IPS-NIHi7 (cell line): ENCODE measurements around the gene LRRC8B.

Experiments used
- DNase-seq: peaks from one replicate; pipeline ENCODE4 v3.0.0; 2012; ENCODE audit warnings: mixed read lengths; ENCODE audit errors: extremely low spot score

The LRRC8B gene

DNA sequence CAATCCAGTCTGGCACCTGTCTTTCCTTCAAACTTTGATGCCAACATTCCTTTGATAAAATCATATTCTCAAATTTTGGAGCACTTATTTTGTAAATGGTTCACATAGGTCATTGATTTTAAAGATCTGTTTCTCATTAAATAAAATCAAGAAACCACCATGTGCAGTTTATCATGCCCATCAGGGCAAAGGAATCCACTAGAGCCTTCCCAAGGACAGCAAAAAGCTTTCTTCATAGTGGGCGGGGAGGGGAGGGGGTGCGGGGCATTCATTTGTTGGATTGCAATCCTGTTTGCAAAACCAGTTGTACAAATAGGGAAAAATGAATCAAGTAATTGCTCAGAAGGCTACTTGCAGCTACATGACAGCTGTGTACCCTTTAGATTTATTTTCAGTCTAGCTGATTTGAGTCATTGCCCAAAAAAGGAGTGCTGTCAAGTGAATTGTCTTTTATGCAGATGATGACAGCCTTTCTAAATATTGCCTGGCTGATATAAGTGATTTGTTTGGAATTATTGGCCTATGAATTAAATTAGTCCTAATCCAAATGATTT is 23.0 kb downstream of the LRRC8B start:
- no peak for DNase-seq

DNA sequence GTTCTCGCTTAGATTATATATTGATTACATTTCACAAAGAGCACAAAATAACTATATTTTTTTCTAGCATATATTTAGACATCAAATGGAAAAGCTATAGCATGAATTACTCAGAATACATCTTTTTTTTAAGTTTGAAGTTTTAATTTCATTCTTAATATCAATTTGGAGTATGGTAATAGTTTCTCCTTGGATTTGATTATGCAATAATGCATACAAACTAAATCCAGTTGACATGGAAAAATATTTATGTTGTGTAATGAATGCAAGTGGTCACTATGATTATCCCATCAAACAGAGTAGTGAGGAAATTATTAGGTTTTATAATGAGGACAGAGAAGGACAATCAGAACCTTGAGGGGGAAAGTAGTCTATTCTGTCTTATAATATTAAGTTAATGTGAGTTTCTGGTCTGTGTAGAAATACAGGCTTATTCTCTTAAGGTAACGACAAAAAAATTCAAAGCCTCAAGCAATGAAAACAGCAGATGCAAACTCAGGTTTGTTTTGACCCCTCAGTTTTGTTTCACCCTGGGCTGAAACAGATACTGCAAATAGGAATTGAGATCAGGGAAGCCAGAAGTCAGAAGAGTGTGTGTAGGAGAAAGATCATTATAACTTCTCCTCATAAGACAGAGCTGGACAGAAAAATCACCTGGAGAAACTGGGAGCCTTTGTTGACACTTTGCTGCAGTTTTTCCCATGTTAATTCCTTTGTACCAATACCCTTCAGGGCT is 23.7 kb downstream of the LRRC8B start:
- DNase-seq, result no peak

DNA sequence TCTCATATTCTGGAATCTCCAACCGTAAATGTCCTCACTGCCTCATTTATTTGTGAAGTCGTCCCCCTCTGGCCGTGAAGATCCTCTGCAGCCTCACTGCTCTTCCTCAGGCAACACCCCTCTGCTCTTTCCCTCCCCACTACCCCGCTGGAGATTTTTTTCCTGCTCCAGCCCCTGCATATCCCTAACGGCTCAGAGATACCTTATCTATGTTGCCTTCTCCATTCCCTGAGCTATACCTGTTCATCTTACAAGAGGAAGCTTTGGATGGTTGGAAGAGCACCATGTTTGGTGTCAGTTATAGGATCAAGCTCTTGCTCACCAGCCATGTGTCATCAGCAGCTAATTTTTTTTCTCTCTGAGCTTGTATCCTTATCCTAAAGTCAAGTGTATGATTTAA is 26.4 kb downstream of the LRRC8B start:
- DNase-seq, result peak; percentile 32

DNA sequence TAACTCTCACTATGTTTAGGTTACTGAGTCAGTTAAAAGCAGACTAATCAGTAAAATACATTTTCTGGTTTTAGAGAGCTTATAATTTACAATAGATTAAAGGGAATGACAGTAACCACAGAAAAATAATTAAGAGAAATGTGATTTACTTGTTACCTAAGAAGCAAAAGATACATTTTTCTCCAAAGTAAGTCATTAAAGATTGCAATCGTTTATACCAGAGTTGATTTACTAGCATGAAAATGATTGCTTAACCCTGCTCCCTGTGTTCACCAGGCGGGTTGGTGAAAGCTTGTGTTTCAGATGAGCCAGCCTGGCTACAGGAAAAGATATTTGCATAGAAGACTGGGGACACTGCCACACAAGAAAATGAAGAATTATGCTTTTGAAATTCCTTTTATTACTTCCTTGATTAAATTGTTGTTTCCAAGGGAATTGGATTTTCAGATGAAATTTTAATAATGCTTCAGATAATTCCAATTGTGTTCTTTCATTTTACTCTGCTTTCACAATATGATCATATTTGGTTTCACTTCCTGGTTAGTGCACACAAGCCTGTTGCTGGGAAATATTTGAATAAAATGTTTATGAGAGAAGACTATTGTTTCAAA is 27.9 kb downstream of the LRRC8B start:
- no peak for DNase-seq

DNA sequence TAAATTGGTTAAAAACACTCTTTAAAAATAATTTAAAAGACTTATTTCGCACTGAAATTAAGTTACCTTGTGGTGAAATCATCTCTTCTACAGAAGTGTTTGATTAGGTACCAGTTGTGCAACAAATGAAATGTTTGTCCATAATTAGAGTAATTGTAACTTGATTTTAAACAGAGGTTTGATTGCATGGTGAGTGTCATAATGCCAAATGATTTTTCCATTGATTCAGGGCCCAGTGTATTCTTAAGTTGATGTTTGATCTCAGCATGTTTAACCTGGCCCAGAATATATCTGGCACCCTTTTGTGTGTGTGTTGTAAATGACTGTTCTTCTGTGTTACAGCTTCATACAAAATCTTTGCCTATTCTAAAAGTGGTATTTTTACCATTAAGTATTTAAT is 28.5 kb downstream of the LRRC8B start:
- DNase-seq, result no peak

DNA sequence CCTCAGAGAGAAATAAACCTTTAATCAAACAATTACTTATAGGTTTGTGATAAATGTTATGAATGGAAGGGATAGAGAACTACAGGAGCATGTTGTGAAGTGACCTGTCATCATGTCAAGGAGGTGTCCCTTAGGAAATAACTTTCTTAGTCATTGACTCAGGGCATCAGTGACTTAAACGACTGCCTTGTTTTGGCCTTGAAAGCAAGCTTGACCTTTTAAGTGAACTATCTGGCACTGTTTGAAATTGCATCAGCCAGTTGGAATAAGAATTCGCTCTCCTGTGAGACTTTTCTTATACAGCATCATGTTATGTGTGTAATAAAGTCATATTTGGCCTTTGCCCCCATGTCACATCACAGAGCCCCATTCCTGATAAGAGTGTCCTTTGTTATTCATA is 30.9 kb downstream of the LRRC8B start:
- DNase-seq, result no peak

DNA sequence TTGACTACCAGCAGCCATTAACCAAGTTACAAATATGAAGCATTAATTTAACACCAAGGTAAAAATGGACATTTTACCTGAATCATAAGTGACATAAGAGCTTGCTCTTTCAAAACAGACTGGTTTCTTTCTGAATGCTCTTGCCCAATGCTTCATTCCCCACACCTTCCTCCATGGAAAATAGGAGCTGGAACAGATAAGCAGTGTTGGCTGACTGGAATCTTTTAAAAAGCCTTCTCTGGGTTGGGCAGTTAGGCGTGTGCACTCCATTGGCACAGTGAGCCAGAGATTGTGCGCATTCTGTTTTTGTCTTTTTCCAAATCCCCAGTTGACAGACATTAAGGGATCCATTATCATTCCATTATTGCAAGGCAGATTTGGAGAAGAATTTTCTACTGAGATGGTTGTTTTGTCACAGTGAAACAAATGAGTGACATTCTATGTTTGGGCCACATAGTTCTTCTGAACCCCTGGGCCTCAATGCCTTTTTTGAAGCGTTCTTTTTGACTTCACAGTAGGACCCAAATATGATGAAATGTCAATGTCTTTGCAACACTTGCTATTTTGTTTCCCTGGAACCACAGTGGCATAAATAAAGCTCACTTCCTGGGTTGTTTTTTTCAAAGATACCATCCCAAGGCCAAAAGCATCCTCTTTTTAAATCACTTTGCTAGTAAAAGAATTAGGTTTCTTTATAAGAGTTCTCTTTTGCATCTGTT is 32.3 kb downstream of the LRRC8B start:
- no peak for DNase-seq

DNA sequence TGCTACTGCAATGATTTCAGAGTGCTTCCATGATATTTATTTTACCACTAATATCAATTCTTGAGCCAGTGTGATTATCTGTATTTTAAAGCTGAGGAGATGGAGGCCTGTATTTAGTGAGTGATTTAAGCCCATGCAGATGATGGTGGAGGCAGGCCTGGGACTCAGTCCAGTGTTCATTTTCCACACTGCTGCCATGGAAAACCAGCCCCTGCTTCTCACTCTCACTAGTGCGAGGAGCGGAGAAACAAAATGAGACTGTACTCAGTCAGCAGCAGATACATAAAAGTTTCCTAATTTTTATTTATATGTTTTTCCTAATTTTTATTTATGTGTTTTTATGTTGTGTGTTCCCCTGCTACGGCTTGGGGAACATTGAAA is 32.8 kb downstream of the LRRC8B start:
- no peak for DNase-seq

DNA sequence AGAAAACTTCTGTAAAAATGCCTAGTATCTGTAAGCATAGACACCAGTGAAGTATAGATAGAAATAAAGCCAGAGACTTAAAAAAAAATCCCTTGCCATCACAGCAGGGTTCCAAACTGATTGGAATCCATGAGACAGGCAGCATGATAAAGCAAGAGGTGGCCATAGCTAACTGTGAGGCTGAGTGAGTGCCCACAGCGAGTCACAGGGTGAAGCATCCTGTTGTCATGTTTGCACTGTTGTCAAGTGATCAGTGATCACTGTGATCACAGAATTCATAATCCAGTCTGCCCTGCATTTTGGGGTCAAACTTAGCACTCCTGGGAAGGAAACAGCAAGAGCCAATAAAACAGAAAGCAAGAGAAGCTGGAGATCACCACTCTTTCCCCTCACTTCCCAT is 33.3 kb downstream of the LRRC8B start:
- no peak for DNase-seq

DNA sequence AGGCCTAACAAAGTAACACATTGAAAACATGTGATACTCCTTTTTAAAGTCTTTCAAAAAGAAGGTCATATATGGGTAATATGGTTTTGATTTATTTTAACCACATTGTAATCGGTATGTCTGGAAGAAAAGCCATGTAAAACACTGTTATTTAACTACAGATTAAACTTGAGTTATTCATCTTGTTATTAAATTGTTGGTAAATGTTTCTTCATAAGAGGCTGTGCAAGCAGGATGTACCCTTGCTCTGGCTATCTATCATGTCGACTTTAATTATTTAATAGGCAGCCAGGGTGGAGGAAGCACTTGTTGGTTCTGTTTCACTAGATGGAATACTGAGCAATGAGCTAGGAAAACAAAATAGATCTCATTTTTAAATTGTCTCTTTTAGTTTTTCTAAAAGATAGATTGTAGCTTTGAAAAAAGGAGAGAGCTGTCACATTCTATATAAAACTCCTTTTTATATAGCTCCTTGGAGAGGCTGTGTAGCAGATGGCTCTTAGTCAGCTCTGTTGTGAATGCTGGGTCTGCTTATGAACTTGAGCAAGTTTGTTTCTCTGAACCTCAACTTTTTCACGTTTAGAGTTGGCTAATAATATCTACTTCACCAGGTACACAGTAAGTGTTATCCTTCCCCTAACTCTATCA is 39.5 kb downstream of the LRRC8B start:
- DNase-seq, result no peak

DNA sequence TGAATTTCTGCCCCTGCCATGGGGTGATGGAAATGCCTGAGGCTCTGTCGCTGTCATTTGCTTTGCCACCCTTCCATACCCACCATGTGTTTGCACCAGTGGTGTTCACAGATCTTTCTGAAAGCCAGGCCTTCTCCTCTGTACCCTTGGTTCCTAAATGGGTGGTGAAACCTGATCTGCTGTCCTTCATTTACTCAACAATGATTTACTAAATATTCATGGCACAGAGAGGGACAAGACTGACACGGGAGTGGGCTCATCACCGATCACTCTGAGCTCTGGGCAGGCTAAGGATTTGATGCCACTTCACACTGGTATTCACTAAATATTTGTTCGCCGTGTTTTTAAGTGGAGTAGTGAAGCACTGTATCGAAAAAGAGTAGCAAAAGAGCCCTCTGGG is 40.9 kb downstream of the LRRC8B start:
- DNase-seq, result no peak

DNA sequence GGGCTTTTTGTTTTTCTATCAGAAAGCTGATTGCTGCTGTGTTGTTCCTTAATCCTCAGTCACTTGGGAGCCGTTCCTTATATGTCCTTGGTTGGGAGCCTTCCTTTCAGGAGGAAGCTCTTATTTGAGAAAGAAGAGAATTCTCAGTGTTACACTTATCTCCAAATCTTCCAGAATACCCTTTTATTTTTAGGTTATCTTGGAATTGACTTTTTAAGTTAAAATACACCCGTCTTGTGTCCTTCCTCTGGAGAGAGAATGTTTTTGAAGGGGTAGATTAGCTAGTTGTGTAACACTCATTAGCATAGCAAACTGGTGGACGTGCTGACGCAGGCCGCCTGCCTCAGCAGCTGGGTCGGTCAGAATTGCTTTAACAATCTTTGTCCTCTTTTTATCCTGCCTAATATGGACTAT is 42.1 kb downstream of the LRRC8B start:
- DNase-seq, result peak; percentile 42

DNA sequence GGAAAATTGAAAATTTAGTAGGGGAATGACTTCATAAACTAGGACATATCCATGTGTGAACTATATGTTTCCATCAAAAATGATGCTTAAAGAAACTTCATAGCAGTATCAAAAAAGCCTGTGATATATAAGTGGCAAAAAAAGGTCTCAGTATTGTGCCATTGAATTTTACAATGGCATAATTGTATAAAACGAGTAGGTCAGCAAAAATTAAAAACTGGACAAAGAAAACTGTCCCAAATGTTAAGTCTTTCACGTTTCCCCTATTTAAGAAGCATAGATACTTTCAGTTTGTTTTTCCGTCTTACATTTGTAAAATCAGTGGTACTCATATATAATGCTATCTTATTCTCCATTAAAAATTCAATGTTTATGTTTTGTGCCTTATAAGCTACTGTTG is 43.2 kb downstream of the LRRC8B start:
- DNase-seq, result no peak

DNA sequence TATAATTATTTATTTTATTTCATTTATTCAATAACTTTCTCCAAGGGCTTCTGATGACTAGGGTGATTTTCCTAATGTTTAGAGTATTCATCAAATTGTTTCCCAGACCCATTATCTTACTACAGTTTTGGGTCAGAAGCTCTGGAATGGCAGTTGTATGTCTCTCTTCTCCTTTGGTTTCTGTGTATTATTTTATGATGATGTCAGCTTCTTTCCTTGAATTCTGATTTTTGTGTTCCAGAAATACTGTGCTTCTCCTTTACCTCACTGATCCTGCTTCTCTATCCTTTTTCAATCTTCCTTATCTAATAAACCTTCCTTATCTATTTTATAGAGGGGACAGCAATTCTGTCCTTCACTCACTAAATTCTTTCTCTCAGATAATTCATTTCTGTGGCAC is 48.8 kb downstream of the LRRC8B start:
- no peak for DNase-seq

DNA sequence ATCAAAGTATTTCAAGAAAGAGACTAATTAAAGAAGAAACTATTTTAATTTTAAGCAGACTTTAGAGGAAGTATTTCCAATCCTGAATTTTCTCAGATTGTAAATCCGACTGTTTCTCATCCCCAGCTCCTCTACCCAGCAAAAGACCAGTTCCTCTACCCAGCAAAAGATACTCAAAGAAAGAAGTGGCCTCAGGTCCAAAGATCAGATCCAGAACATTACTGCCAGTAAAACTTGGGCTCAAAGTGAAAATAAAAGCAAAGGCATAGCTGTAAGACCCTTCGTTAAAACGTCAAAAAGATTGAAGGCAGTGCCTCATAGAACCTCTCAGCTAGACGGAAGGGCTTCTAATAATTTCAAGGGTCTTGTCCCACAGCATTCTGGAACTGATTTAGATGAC is 50.0 kb downstream of the LRRC8B start:
- DNase-seq, result no peak

DNA sequence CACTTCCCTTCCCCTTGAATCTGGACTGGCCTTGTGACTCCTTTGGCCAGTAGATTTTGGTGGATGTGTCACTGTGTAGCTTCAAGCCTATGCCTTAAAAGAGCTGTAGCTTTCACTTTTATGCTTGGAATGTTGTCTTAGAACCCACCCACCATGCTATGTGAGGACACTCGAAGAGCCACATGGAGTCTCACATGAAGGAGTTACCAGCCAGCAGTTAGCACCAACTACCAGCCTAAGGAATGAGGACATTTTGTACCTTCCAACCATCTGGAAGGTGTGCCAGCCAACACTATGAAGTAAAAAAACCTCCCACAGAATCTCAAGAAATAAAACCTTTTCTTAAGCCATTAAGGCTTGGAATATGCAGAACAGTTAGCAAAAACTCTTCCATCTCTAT is 50.6 kb downstream of the LRRC8B start:
- no peak for DNase-seq

DNA sequence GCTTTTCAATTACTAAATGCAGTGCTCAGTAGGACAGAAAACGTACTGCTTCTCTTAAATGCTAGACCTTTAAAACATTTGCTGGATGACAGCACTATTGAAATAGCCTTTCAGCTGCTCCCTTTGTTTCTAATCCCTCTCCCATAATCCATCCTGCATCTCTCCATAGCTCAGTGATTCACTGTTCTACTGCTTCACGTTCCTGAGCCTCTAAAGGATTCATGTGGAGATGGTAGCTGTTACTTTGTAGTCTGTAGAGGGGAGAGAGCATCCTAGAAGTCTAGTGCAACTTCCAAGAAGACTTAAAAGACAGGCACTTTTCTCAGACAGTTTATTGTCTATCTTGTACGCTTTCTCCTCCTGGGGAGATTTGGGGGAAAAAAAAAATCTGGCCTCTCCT is 51.4 kb downstream of the LRRC8B start:
- DNase-seq, result no peak

DNA sequence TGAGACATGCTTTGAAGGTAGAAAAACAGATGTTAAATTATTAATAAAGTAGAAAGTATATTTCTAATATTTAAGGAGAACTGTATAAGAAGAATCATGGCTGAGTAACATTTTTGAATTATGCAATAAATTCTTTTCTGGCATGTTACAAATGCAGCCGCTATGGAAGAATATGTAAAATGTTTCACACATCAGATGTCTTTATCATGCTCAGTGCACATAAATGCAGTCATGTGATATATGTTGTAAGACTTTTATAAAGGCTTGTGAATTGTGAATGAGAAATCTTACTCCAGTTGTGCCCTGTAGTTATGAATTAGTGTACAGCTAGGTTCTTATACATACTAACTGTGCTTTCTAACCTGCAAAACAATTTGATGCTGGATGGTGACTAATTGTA is 53.5 kb downstream of the LRRC8B start:
- DNase-seq, result no peak

DNA sequence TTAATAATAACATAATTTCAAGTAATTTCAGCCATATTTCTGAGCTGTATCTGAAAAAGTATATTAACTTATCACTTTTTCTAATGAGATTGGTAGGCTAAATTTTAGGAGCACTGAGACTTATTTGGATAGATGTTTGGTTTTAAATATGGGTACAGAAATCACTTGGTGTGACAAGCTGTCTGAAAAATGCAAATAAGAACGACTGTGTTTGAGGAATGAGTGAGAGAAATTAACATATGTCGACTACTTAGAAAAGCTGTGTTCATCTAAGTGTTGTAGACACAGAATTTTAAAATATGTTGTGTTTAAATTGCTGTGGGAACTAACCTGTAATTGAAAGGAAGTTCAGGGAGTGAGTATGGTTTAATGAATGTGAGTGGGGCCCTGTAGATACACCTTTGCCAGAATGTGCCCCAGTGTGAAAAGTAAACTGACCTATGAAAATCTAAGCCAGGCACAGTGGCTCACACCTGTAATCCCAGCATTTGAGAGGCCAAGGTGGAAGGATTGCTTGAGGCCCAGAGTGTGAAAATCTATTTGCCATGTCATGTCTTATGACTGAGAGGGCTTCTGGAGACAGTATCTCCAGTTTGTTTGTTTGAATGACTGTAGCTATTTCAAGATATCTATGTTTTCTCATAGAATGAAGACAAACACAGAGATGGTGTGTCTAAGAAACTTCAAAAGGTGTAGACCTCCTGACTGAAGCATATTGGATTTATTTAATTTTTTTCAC is 54.5 kb downstream of the LRRC8B start:
- DNase-seq, result no peak

DNA sequence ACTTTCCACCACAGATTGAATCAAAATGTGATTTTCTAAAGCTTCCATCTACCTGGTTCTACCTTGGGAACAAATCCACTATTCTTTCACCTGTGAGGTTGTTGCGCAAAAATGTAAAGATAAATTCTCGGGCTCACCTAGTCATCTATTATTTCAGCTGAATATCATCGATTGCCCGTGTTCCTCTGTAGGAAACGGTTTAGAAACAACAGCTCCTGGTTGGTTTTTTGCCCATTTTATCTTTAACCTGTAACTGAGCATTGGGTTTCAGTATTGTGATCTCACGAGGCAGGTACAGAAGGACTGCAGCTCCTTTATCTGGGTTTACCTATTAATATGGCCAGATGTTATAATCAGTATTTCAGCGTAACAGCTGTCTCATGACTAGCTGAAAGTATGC is 55.4 kb downstream of the LRRC8B start:
- DNase-seq, result no peak

DNA sequence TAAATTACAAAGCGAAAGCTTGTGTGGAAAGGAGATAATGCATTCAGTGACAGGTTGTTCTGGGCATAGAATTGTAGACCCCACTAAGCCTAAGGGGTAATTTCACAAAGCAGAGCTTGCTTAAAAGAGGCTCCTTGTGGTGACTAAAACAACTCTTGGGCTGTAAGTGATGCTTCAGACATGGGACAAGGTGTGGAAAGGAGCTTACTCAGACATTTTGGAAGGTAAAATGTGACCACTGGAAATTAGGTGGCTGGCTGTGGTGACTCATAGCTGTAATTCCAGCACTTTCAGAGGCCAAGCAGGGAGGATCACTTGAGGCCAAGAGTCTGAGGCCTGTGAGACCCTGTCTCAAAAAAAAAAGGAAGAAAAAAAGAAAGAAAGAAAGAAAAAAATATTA is 57.2 kb downstream of the LRRC8B start:
- no peak for DNase-seq

DNA sequence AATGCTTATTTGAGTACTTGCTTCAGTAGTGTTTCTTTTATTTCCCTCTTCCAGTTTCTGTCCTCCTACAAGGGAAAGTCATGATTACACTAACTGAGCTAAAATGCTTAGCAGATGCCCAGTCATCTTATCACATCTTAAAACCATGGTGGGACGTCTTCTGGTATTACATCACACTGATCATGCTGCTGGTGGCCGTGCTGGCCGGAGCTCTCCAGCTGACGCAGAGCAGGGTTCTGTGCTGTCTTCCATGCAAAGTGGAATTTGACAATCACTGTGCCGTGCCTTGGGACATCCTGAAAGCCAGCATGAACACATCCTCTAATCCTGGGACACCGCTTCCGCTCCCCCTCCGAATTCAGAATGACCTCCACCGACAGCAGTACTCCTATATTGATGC is 57.9 kb downstream of the LRRC8B start:
- no peak for DNase-seq
